Measurements from ENCODE around the gene BICC1. TPM values are rescaled to one million over a fixed set of nuclear protein-coding genes. Genes with fewer than 3 reads are reported as not detected.

Gene BICC1
- total and polyA plus RNA-seq, 2 of the 8 experiments (the other 6 are each of a cell fraction or from before 2014, with no cell fraction given), result 0.20 to 0.73 TPM

GRCh38 chr10:58590152-58590840, 77.6 kb downstream of the BICC1 start:
- Histone ChIP-seq H3K9ac (replicated peaks in 1 of 4; ENCODE audit: extremely low read depth in 1 of 4, low read depth in 3 of 4, low read length in 3 of 4) (no peak overlapping the region), H3K4me2 (ENCODE audit: insufficient read depth in 1 of 2, low read depth in 2 of 2, low read length in 2 of 2) (no peak overlapping the region), H3K27ac (ENCODE audit: low read depth, low read length) (no peak overlapping the region), H3K23me2 (ENCODE audit: low read depth, low read length) (no peaks in the 10 kb centered on the region), H4K20me1 (replicated peaks in 1 of 2; ENCODE audit: control insufficient read depth in 1 of 2, insufficient read depth in 2 of 2, low read length in 2 of 2) (no peaks in the 10 kb centered on the region), H2AFZ (ENCODE audit: low read length) (no peak overlapping the region), H2BK15ac (ENCODE audit: low read length) (no peak overlapping the region), H3K27me3 (replicated peaks in 1 of 4; ENCODE audit: control insufficient read depth in 3 of 4, extremely low read depth in 1 of 4, insufficient read depth in 3 of 4, low read length in 3 of 4) (no peaks in the 10 kb centered on the region), H3K23ac (ENCODE audit: insufficient read length) (no peak overlapping the region), H3K18ac (ENCODE audit: extremely low read depth, low read length) (no peak overlapping the region), H2BK12ac (ENCODE audit: low read depth, low read length) (no peak overlapping the region), H3K79me1 (ENCODE audit: low read depth, low read length) (no peaks in the 10 kb centered on the region), H3K36me3 (ENCODE audit: control insufficient read depth in 2 of 4, insufficient read depth in 4 of 4, low read length in 3 of 4) (no peaks in the 10 kb centered on the region), H2AK5ac (ENCODE audit: low read depth, low read length) (no peak overlapping the region), H3K56ac (replicated peaks; ENCODE audit: insufficient read length, low read depth, low read length) (no peak overlapping the region), H4K5ac (ENCODE audit: insufficient read length, low read depth, low read length) (no peak overlapping the region), H3K4me3 (ENCODE audit: extremely low read depth in 1 of 4, insufficient read depth in 2 of 4, low read depth in 3 of 4, low read length in 4 of 4) (no peak overlapping the region), H3K14ac (ENCODE audit: insufficient read length) (no peak overlapping the region), H3K4ac (replicated peaks; ENCODE audit: insufficient read length, low read depth, low read length) (no peak overlapping the region), H2BK120ac (replicated peaks; ENCODE audit: low read depth, low read length) (no peak overlapping the region), H2BK5ac (ENCODE audit: low read depth, low read length) (no peak overlapping the region), H4K8ac (ENCODE audit: extremely low read depth, insufficient read depth, low read length) (no peak overlapping the region), H3K9me3 (ENCODE audit: insufficient read depth in 2 of 2, low read depth in 1 of 2, low read length in 1 of 2) (no peaks in the 10 kb centered on the region), H3K4me1 (replicated peaks in 1 of 4; ENCODE audit: control insufficient read depth in 3 of 4, insufficient read depth in 4 of 4, low read length in 3 of 4) (no peaks in the 10 kb centered on the region), H2BK20ac (ENCODE audit: low read length) (no peak overlapping the region), H4K91ac (replicated peaks; ENCODE audit: insufficient read length, low read length) (no peak overlapping the region), H3K79me2 (ENCODE audit: control insufficient read depth in 1 of 2, insufficient read depth in 2 of 2, low read length in 2 of 2) (no peaks in the 10 kb centered on the region)
- FAIRE-seq (no peak), DNase-seq (ENCODE audit: low read depth in 1 of 2, low spot score in 2 of 2) (no peak)
- 92% methylated on average over 2 of the region's 2 CpGs; no CpG with 5 or more reads in 1 of the 2 experiments for WGBS, 2 experiments (ENCODE audit: extremely low coverage in 1 of 2, insufficient coverage in 1 of 2, insufficient read length in 1 of 2, insufficient replicate concordance in 2 of 2, low coverage in 1 of 2, low lambda C conversion rate in 2 of 2, missing lambda C conversion rate in 1 of 2)
- POLR2A ChIA-PET (ENCODE audit: partially characterized antibody), result no interaction called here
- CTCF ChIA-PET (ENCODE audit: partially characterized antibody), result interaction anchor here (0.7 to 4.0 kb wide), 8 partner anchors 11 to 639 kb away, joined by 3 to 25 read pairs (median 3); no protein-coding TSS in a partner anchor
- TF ChIP-seq ATF2 (IDR thresholded peaks at IDR 0.05; ENCODE audit: low read length) (no peak), RAD21 (IDR thresholded peaks at IDR 0.05 in 1 of 2, conservative IDR thresholded peaks at IDR 0.05 in 1 of 2; ENCODE audit: low read depth in 2 of 2, low read length in 2 of 2) (no peak), ZNF274 (IDR thresholded peaks at IDR 0.05; ENCODE audit: borderline replicate concordance, extremely low read depth, low read length) (no peak), TEAD4 (IDR thresholded peaks at IDR 0.05; ENCODE audit: low read depth, low read length) (no peak), EGR1 (IDR thresholded peaks at IDR 0.05; ENCODE audit: borderline replicate concordance, low read depth, low read length) (no peak), CHD2 (IDR thresholded peaks at IDR 0.05; ENCODE audit: low read length) (no peak), RNF2 (IDR thresholded peaks at IDR 0.05; ENCODE audit: borderline replicate concordance, low read depth, low read length, missing control alignments, poor library complexity, severe bottlenecking) (no peak), YY1 (IDR thresholded peaks at IDR 0.05; ENCODE audit: low read depth, low read length) (no peak), RXRA (IDR thresholded peaks at IDR 0.05; ENCODE audit: insufficient read depth, low read depth, low read length) (no peak), SIN3A (conservative IDR thresholded peaks at IDR 0.05 in 1 of 2, IDR thresholded peaks at IDR 0.05 in 1 of 2; ENCODE audit: low read depth in 1 of 2, low read length in 2 of 2) (no peak), SRF (IDR thresholded peaks at IDR 0.05; ENCODE audit: low read depth, low read length) (no peak)
